Neural cell (in vitro differentiated cells): ENCODE measurements around the gene HSP90AA1.

ENCODE experiments used
- EP300 ChIP-seq: fragments of 450-650 bp; conservative IDR thresholded peaks from 2 replicates; pipeline ENCODE4 v1.6.1; 2014; ENCODE audit warnings: antibody characterized with exemption, mild to moderate bottlenecking, moderate library complexity; ENCODE audit not compliant: poor library complexity, severe bottlenecking
- EZH2 ChIP-seq: fragments of 200-600, 300-800 bp; shearing (Covaris generic), sonication (generic); IDR thresholded peaks from 2 replicates; pipeline ENCODE4 v1.6.1; 2014; ENCODE audit warnings: antibody characterized with exemption, low read length, borderline replicate concordance, mild to moderate bottlenecking; ENCODE audit not compliant: insufficient read depth, poor library complexity, severe bottlenecking
- TAF1 ChIP-seq: IDR thresholded peaks from 2 replicates; pipeline ENCODE4 v1.6.1; 2012; ENCODE audit warnings: low read depth
- TF ChIP-seq, protein P1 (sequence below): fragments of 450-650 bp; IDR thresholded peaks from 2 replicates; pipeline ENCODE4 v1.5.1; 2014; ENCODE audit warnings: antibody characterized with exemption, mild to moderate bottlenecking, moderate library complexity; ENCODE audit not compliant: poor library complexity, severe bottlenecking
- TF ChIP-seq, protein P2 (sequence below): IDR thresholded peaks from 2 replicates; pipeline ENCODE4 v1.6.1; 2012; ENCODE audit warnings: borderline replicate concordance

DNA sequence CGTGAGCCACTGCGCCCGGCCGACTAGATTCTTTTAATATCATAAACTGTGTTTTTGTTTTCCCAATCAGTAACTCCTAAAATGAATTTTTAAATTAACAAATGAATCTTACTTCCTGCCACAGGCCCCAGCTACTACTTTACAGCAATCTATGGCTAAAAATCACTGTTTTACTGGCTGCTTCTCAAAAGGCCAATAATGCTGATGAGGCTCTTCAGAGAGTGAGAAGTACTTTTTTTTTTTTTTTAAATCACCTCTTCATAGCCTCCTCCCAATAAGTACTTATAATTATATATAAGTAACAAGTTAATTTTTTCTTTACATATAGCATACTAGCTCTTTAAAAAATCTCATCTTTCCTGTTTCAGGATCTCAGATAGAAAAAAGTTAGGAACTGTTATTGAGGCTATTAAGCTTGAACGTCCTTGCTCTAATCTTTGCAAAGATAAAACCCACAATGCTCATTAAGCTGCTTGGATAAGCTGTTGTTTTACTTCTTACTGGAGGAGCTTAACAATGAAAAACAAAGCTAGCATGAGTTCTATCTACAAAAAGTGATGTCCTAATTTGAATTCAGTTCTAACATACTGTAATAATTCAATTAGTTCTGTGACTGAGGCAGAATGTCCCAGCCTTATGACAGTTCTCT, 40.1 kb upstream of the HSP90AA1 start:
- TF ChIP-seq EP300 (no peak), EZH2 (no peak), TAF1 (no peak)
- TF ChIP-seq, protein P1, sequence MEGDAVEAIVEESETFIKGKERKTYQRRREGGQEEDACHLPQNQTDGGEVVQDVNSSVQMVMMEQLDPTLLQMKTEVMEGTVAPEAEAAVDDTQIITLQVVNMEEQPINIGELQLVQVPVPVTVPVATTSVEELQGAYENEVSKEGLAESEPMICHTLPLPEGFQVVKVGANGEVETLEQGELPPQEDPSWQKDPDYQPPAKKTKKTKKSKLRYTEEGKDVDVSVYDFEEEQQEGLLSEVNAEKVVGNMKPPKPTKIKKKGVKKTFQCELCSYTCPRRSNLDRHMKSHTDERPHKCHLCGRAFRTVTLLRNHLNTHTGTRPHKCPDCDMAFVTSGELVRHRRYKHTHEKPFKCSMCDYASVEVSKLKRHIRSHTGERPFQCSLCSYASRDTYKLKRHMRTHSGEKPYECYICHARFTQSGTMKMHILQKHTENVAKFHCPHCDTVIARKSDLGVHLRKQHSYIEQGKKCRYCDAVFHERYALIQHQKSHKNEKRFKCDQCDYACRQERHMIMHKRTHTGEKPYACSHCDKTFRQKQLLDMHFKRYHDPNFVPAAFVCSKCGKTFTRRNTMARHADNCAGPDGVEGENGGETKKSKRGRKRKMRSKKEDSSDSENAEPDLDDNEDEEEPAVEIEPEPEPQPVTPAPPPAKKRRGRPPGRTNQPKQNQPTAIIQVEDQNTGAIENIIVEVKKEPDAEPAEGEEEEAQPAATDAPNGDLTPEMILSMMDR, result no peak
- TF ChIP-seq, protein P2, sequence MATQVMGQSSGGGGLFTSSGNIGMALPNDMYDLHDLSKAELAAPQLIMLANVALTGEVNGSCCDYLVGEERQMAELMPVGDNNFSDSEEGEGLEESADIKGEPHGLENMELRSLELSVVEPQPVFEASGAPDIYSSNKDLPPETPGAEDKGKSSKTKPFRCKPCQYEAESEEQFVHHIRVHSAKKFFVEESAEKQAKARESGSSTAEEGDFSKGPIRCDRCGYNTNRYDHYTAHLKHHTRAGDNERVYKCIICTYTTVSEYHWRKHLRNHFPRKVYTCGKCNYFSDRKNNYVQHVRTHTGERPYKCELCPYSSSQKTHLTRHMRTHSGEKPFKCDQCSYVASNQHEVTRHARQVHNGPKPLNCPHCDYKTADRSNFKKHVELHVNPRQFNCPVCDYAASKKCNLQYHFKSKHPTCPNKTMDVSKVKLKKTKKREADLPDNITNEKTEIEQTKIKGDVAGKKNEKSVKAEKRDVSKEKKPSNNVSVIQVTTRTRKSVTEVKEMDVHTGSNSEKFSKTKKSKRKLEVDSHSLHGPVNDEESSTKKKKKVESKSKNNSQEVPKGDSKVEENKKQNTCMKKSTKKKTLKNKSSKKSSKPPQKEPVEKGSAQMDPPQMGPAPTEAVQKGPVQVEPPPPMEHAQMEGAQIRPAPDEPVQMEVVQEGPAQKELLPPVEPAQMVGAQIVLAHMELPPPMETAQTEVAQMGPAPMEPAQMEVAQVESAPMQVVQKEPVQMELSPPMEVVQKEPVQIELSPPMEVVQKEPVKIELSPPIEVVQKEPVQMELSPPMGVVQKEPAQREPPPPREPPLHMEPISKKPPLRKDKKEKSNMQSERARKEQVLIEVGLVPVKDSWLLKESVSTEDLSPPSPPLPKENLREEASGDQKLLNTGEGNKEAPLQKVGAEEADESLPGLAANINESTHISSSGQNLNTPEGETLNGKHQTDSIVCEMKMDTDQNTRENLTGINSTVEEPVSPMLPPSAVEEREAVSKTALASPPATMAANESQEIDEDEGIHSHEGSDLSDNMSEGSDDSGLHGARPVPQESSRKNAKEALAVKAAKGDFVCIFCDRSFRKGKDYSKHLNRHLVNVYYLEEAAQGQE, result no peak
